ENCODE results near the gene SS18L1. TPM values are rescaled to one million over a fixed set of nuclear protein-coding genes. Genes with fewer than 3 reads are reported as not detected.

The SS18L1 gene
- total RNA-seq, 2 donors from 2014 or later = 10.1 to 17.7 TPM

- H3K36me3 ChIP-seq = no peaks in the 10 kb centered on the region
- H3K9ac ChIP-seq (ENCODE audit: low read depth in 2 of 2, low read length in 2 of 2) = no peak overlapping the region
- no peak overlapping the region for H3K4me3 ChIP-seq
- no peak overlapping the region for H3K27ac ChIP-seq
- intact Hi-C loops (cut with DNase I) = no loop called here
- no peaks in the 10 kb centered on the region for H3K9me3 ChIP-seq
- H3K27me3 ChIP-seq = peaks cover 32% of the 10 kb centered on the region
- no peaks in the 10 kb centered on the region for H3K4me1 ChIP-seq
- no peak for TF ChIP-seq CTCF (IDR thresholded peaks at IDR 0.05)
- DNase-seq = no peak
Measured at GRCh38 chr20:62224113-62224855, 80.7 kb downstream of the SS18L1 start.

- H3K9me3 ChIP-seq = no peaks in the 10 kb centered on the region
- H3K27ac ChIP-seq = no peak overlapping the region
- H3K36me3 ChIP-seq = no peaks in the 10 kb centered on the region
- H3K4me3 ChIP-seq = no peak overlapping the region
- no peaks in the 10 kb centered on the region for H3K4me1 ChIP-seq
- DNase-seq = no peak
- no peak for TF ChIP-seq CTCF (IDR thresholded peaks at IDR 0.05)
- intact Hi-C loops (cut with DNase I) = no loop called here
- H3K9ac ChIP-seq (ENCODE audit: low read depth in 2 of 2, low read length in 2 of 2) = no peak overlapping the region
- peaks cover 28% of the 10 kb centered on the region for H3K27me3 ChIP-seq
Measured at GRCh38 chr20:62225026-62225425, 81.5 kb downstream of the SS18L1 start.

GRCh38 chr20:62225820-62226635 lies 82.5 kb downstream of the SS18L1 start:
- peaks cover 21% of the 10 kb centered on the region for H3K27me3 ChIP-seq

GRCh38 chr20:62226707-62227590 lies 83.4 kb downstream of the SS18L1 start:
- Histone ChIP-seq H3K27me3 (peaks cover 12% of the 10 kb centered on the region), H3K4me3 (no peak overlapping the region), H3K27ac (no peak overlapping the region), H3K4me1 (no peaks in the 10 kb centered on the region), H3K9ac (ENCODE audit: low read depth in 2 of 2, low read length in 2 of 2) (no peak overlapping the region), H3K9me3 (no peaks in the 10 kb centered on the region), H3K36me3 (no peaks in the 10 kb centered on the region)
- no peak for TF ChIP-seq CTCF (IDR thresholded peaks at IDR 0.05)
- DNase-seq = no peak
- intact Hi-C loops (cut with DNase I) = no loop called here

More at GRCh38 chr20:62225820-62226635, 82.5 kb downstream of the SS18L1 start:
- no peaks in the 10 kb centered on the region for H3K4me1 ChIP-seq
- H3K4me3 ChIP-seq = no peak overlapping the region
- no peak overlapping the region for H3K27ac ChIP-seq
- no peaks in the 10 kb centered on the region for H3K36me3 ChIP-seq
- no peaks in the 10 kb centered on the region for H3K9me3 ChIP-seq
- intact Hi-C loops (cut with DNase I) = no loop called here
- DNase-seq = no peak
- TF ChIP-seq CTCF (IDR thresholded peaks at IDR 0.05) = no peak
- no peak overlapping the region for H3K9ac ChIP-seq (ENCODE audit: low read depth in 2 of 2, low read length in 2 of 2)

GRCh38 chr20:62227591-62227976 lies 84.0 kb downstream of the SS18L1 start:
- Histone ChIP-seq H3K36me3 (no peaks in the 10 kb centered on the region), H3K27ac (no peak overlapping the region), H3K4me3 (no peak overlapping the region), H3K4me1 (no peaks in the 10 kb centered on the region), H3K27me3 (peaks cover 7% of the 10 kb centered on the region), H3K9ac (ENCODE audit: low read depth in 2 of 2, low read length in 2 of 2) (no peak overlapping the region), H3K9me3 (no peaks in the 10 kb centered on the region)
- intact Hi-C loops (cut with DNase I) = no loop called here
- no peak for DNase-seq
- no peak for TF ChIP-seq CTCF (IDR thresholded peaks at IDR 0.05)

Measured in colonic mucosa (tissue), 4 donors.